NCI-H2227 (cell line): ENCODE data around the gene PHYH.

ENCODE experiments used
- DNase-seq: peaks from one replicate; lab custom pipeline; 2025; ENCODE audit not compliant: unreplicated experiment; lab: John Stamatoyannopoulos, UW

The PHYH gene

GRCh38 chr10:13231190-13231589 lies 68.7 kb downstream of the PHYH start:
- no peak for DNase-seq
